Upper lobe of left lung (tissue), 4 donors: ENCODE measurements around the gene CLEC18A.

Experiments
- POLR2A ChIP-seq, 4 donors: fragments of 450-650 bp; IDR thresholded peaks; one replicate each; pipeline ENCODE4 v1.5.1; 2016 to 2017; ENCODE audit warnings: antibody characterized with exemption in 4 of 4, mild to moderate bottlenecking in 2 of 4
- TF ChIP-seq, protein P1 (sequence below), 6 experiments: fragments of 450-650 bp in 4 of 6; fragments of 200-600 bp in 2 of 6; sonication (generic) in 2 of 6; IDR thresholded peaks; one replicate each; pipeline ENCODE4 v1.5.1; 2016 to 2019; ENCODE audit warnings: antibody characterized with exemption in 6 of 6

DNA sequence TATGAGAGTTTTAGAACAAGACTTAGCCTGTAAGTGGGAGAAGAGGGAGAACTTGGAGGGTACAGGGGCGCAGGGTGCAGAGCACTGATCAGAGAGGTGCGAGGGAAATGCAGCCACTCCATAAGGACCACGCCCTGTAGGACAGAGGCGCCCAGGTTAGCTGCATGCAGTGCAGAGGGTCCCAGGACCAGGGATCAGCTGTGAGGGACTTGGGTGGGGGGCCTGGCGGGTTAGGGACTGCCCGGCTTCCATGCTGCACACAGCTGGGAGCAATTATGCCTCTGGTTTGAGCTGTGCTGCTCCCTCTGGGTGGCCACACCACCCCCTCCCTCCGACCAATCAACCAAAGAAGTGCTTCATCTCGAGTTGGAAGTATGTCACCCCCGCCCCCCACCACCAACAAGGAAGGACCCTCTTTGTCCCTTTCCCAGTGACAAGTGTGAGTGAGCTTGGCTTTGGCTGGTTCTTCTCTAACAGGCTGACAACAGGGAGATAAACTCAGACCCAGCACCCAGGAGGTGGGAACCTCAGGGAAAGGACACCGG, 22.2 kb upstream of the CLEC18A start:
- TF ChIP-seq, protein P1, sequence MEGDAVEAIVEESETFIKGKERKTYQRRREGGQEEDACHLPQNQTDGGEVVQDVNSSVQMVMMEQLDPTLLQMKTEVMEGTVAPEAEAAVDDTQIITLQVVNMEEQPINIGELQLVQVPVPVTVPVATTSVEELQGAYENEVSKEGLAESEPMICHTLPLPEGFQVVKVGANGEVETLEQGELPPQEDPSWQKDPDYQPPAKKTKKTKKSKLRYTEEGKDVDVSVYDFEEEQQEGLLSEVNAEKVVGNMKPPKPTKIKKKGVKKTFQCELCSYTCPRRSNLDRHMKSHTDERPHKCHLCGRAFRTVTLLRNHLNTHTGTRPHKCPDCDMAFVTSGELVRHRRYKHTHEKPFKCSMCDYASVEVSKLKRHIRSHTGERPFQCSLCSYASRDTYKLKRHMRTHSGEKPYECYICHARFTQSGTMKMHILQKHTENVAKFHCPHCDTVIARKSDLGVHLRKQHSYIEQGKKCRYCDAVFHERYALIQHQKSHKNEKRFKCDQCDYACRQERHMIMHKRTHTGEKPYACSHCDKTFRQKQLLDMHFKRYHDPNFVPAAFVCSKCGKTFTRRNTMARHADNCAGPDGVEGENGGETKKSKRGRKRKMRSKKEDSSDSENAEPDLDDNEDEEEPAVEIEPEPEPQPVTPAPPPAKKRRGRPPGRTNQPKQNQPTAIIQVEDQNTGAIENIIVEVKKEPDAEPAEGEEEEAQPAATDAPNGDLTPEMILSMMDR (IDR thresholded peaks at IDR 0.05), result no peak
- no peak for TF ChIP-seq POLR2A (IDR thresholded peaks at IDR 0.05)
